GM12865 (cell line): ENCODE measurements around the gene NR1H4.

Source experiments
- DNase-seq: peaks from one replicate; pipeline ENCODE4 v3.0.0; 2010; ENCODE audit warnings: low read depth
- H3K4me3 ChIP-seq: 2 replicates; pipeline ENCODE4 v1.5.1; 2011; ENCODE audit warnings: mild to moderate bottlenecking, low read depth, low read length, control low read depth
- CTCF ChIP-seq: IDR thresholded peaks from 2 replicates; pipeline ENCODE4 v1.5.1; 2011; ENCODE audit warnings: low read length, control low read depth, low read depth, inconsistent platforms; ENCODE audit not compliant: insufficient read depth; ENCODE audit errors: missing control alignments

The NR1H4 gene

GRCh38 chr12:100521958-100522357 lies 48.3 kb downstream of the NR1H4 start:
- no peak overlapping the region for H3K4me3 ChIP-seq
- DNase-seq, result no peak
- TF ChIP-seq CTCF, result no peak

DNA sequence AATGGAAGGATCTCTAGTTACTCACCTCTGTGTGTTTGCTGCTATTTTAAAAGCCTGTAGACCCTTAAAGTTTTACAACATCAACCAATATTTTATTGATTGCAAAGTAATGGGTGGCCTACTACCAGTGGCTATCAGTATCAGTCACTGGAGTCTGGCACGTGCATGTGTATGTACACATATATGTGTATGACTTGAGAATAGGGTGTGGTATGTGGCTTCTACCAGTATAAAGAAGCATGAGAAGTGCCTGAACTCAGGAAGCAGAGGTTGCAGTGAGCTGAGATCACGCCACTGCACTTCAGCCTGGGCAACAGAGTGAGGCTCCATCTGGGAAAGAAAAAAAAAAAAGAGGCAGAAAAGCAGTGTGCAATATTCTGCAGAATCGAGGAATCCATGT lies 54.4 kb downstream of the NR1H4 start:
- TF ChIP-seq CTCF, result no peak
- DNase-seq, result no peak
- H3K4me3 ChIP-seq, result no peak overlapping the region

DNA sequence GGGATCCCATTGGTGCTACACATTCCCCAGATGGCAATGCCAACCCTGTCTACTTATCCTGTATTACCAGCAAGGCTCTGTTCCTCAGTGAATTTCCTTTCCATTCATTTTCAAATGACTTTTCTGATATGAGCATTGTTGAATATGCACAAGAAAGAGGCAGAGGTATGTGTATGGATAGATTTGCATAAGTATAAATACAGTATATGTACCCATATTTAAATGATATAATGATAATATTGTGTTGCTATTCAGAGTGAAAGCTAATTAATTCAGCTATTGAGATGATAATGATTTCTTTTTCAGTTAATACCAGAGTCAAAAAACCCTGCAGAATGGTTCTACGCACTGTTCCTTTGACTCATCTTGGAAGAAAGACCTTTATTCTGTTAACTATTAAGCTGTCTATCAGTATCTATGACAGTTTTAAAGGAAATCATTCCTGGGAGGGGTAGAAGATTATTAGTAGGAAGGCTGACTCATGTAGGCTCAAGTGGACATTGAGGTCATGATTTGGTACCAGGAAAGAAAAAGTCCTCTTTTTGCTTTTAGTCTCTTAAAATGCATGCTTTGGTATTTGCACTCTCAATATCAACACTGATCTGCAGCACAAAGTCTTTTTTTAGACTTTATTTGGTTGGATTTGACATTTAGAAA lies 54.9 kb downstream of the NR1H4 start:
- no peak for TF ChIP-seq CTCF
- no peak overlapping the region for H3K4me3 ChIP-seq
- no peak for DNase-seq

- DNase-seq, result no peak
- no peak overlapping the region for H3K4me3 ChIP-seq
- no peak for TF ChIP-seq CTCF
Observed at GRCh38 chr12:100529756-100530350, 56.2 kb downstream of the NR1H4 start.

GRCh38 chr12:100533376-100533775 lies 59.7 kb downstream of the NR1H4 start:
- no peak overlapping the region for H3K4me3 ChIP-seq
- no peak for TF ChIP-seq CTCF
- DNase-seq, result no peak

DNA sequence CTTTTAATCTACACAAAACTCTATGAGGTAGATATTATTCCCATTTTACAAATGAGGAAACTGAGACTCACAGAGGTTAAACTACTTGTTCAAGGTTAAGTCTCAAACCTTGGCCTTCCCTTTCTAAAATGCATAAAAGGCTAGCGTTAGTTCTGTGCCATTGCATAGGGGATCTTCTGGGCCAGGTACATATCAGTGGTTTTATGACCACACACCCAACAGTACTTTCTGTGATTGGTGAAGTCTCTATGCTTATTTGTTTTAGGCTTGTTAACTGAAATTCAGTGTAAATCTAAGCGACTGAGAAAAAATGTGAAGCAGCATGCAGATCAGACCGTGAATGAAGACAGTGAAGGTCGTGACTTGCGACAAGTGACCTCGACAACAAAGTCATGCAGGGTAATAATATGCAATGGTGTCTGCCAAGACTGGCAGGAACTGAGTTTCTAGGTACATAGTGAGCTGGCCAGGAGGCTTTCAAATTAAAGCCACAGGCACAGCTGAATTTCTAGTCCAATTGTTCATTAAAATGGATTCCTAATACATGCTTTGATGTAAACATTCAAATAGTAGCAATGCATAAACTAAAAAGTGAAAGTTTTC lies 61.1 kb downstream of the NR1H4 start:
- H3K4me3 ChIP-seq, result no peak overlapping the region
- DNase-seq, result no peak
- TF ChIP-seq CTCF, result no peak
